ENCODE measurements around the gene FAM187B.

GRCh38 chr19:35251456-35251855 is 22.9 kb upstream of the FAM187B start:
- TF ChIP-seq BHLHE40 (IDR thresholded peaks at IDR 0.05; ENCODE audit: borderline replicate concordance) (no peak), FOXM1 (IDR thresholded peaks at IDR 0.05; ENCODE audit: borderline replicate concordance) (no peak), ZNF384 (IDR thresholded peaks at IDR 0.05) (no peak), HDGF (IDR thresholded peaks at IDR 0.05; ENCODE audit: borderline replicate concordance) (no peak), L3MBTL2 (conservative IDR thresholded peaks at IDR 0.05) (no peak), SUZ12 (IDR thresholded peaks at IDR 0.05) (no peak)

Measured in HEK293T (cell line).